ENCODE results near the gene MRPL17. TPM values are rescaled to one million over a fixed set of nuclear protein-coding genes. Genes with fewer than 3 reads are reported as not detected.

The MRPL17 gene
- total RNA-seq, 4 donors from 2014 or later: 20.0 to 31.6 (median 29.0) TPM

GRCh38 chr11:6632116-6633073, 50.7 kb downstream of the MRPL17 start:
- TF ChIP-seq CTCF (IDR thresholded peaks at IDR 0.05): no peak
- ATAC-seq (ENCODE audit: low FRiP score) (no peak), DNase-seq (ENCODE audit: low spot score) (no peak)

- TF ChIP-seq CTCF (IDR thresholded peaks at IDR 0.05): no peak
- DNase-seq (ENCODE audit: low spot score): no peak
- no peak for ATAC-seq (ENCODE audit: low FRiP score)
Measured at GRCh38 chr11:6631361-6631890, 51.7 kb downstream of the MRPL17 start.

GRCh38 chr11:6630632-6631291, 52.4 kb downstream of the MRPL17 start:
- DNase-seq (ENCODE audit: low spot score) (no peak), ATAC-seq (ENCODE audit: low FRiP score) (no peak)
- no peak for TF ChIP-seq CTCF (IDR thresholded peaks at IDR 0.05)

Other genes starting within 250 kb of the MRPL17 start
- gene HPX, start 242.4 kb downstream of the MRPL17 start, total RNA-seq: 1 to 10 TPM; 1.7 to 2.5 (median 2.0) TPM
- gene TRIM3, start 209.4 kb downstream of the MRPL17 start, total RNA-seq: 10 to 100 TPM; 16.9 to 27.4 (median 22.1) TPM
- 10 to 100 TPM; 51.3 to 63.3 (median 54.1) TPM for gene ARFIP2, start 202.0 kb downstream of the MRPL17 start, total RNA-seq
- gene TIMM10B, start 201.8 kb downstream of the MRPL17 start, total RNA-seq: 10 to 100 TPM; 42.7 to 60.6 (median 47.8) TPM
- gene DNHD1, start 186.1 kb downstream of the MRPL17 start, total RNA-seq: 10 to 100 TPM; 11.7 to 20.5 (median 16.6) TPM
- gene RRP8, start 79.7 kb downstream of the MRPL17 start, total RNA-seq: 10 to 100 TPM; 16.9 to 30.4 (median 19.3) TPM
- 100 to 1,000 TPM in 3 of 4 donors, 10 to 100 TPM in 1; 92.1 to 189 (median 118) TPM for gene ILK, start 79.6 kb downstream of the MRPL17 start, total RNA-seq
- 10 to 100 TPM; 31.9 to 52.6 (median 37.1) TPM for gene TAF10, start 71.1 kb downstream of the MRPL17 start, total RNA-seq
- 10 to 100 TPM; 73.8 to 95.0 (median 83.9) TPM for gene TPP1, start 63.9 kb downstream of the MRPL17 start, total RNA-seq
- gene DCHS1, start 27.5 kb downstream of the MRPL17 start, total RNA-seq: 10 to 100 TPM; 12.6 to 26.3 (median 19.4) TPM
- gene OR2AG2, start 88.6 kb upstream of the MRPL17 start, total RNA-seq: not detected
- gene OR2AG1, start 99.7 kb upstream of the MRPL17 start, total RNA-seq: not detected
- gene OR6A2, start 116.3 kb upstream of the MRPL17 start, total RNA-seq: under 1 TPM in 3 of 4 donors, not detected in 1; 0.13 to 0.47 (median 0.24) TPM
- gene OR10A5, start 162.3 kb upstream of the MRPL17 start, total RNA-seq: not detected
- not detected for gene OR10A2, start 179.7 kb upstream of the MRPL17 start, total RNA-seq
- not detected for gene OR10A4, start 193.3 kb upstream of the MRPL17 start, total RNA-seq
- 1 to 10 TPM in 1 of 4 donors, not detected in 3; 1.1 TPM for gene OR2D2, start 209.2 kb upstream of the MRPL17 start, total RNA-seq
- gene OR2D3, start 237.7 kb upstream of the MRPL17 start, total RNA-seq: not detected
- 1 to 10 TPM in 3 of 4 donors, under 1 TPM in 1; 0.36 to 2.9 (median 1.7) TPM for gene ZNF215, start 243.1 kb upstream of the MRPL17 start, total RNA-seq